GM20000 (cell line): Measurements from ENCODE around the gene MUC5B.

Experiments used
- DNase-seq: peaks from one replicate; pipeline ENCODE4 v3.0.0; 2012; ENCODE audit warnings: low spot score
- CTCF ChIP-seq: IDR thresholded peaks from 2 replicates; pipeline ENCODE4 v1.5.1; 2012; ENCODE audit warnings: mild to moderate bottlenecking, control low read depth; ENCODE audit errors: extremely low read depth, missing control alignments

Gene MUC5B

GRCh38 chr11:1203505-1204271 lies 19.2 kb upstream of the MUC5B start:
- no peak for TF ChIP-seq CTCF

GRCh38 chr11:1204381-1205101 lies 18.3 kb upstream of the MUC5B start:
- no peak for TF ChIP-seq CTCF
- no peak for DNase-seq

More at GRCh38 chr11:1203505-1204271, 19.2 kb upstream of the MUC5B start:
- peak; percentile 22 for DNase-seq

- no peak for TF ChIP-seq CTCF
- DNase-seq, result peak; percentile 29
These were observed 17.5 kb upstream of the MUC5B start for GRCh38 chr11:1205121-1205986.

DNA sequence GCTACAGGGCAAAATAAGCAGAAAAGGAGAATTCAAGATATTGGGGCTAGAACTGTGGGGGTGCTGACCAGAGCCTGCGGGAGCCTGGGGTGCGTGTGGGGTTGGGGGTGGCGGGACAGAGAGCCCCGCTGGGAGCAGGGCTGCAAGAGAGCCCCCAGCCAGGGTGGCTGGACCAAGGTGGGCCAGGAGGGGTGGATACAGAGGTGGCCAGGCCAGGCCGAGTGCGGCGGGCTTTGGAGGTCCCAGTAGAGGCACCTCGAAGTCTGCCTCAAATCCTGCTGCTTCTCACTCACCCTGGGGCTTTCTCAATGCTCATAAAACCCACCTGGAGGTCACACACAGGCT lies 16.9 kb upstream of the MUC5B start:
- TF ChIP-seq CTCF, result no peak
- DNase-seq, result no peak

DNA sequence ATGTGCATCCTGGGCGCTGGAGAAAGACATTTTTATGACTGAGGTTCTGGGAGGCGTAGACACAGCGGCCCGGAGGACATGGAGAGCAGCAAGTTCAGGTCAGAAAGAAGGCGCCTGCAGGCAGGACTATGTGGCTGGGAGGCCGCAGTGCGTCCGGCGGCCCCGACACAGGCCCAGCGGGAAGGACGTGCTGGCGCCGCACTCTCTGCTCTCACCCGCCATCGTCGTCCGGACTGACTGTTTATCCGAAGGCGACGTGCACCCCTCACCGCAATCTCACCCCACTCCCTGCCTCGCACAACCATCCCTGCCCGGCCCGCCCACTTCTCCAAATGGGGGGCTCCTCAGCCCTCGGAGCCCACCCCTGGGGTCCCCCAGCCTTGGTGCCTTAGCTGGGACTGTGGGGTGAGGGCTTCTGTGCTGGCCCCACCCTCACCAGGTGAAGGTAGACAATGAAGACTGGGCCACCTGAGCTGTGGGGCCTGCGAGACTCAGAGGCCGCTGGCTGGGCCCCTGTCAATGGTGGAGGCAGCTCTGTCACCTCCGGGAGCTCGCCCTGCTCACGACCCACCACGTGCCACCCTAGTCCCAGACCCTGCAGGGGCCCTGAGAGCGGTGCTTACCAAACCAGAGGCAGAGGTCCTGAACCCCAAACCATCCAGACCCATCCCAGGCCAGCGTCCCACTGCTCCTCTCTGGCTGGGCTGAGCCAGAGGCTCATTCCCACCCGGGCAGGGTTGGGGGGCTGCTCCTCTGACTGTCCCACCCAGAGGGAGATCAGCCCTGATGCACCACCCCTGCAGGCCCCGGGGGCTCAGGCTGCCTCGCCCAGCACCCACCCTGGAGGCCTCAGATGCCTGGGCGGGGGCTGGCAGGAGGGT lies 16.2 kb upstream of the MUC5B start:
- TF ChIP-seq CTCF, result no peak
- DNase-seq, result no peak

DNA sequence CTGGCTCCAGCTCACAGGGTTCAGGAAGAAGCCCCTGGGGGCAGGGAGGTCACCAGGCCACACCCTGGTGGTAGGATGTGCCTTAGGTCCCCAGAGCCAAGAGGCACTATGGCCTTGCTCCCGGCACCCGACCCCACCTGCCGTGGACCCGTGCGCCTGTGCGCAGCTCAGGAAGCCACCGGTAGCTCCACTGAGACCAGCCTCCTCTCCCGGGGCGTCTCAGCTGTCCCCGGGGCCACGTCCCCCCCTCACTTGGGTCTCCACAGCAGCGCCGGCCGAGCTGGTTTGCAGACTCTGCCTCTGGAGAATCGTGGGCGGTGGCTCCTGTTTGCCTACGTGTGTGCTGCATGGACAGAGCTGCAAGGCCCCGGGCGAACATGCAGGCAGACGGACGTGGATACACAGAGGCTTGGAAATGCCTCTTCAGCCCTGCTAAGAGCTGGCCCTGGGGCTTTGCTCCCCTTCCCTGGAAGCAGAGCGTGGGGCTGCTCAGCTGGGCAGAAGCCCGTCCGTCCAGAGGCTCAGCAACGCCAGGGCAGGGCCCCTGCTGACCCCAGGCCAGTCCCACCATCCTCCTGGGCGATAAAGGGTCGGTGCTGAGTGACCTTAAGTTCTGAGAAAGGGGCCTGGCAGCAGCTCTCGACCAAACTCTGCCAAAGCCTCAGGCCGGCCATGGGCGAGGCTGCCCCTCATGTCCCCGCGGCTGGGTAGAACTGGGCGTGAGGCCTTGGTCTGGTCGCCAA lies 15.3 kb upstream of the MUC5B start:
- DNase-seq, result peak; percentile 7

More for the DNA sequence above, 15.3 kb upstream of the MUC5B start:
- no peak for TF ChIP-seq CTCF
